SKM-1 treated with dmso at 0.1 percent for 144 hours (cell line): ENCODE results near the gene TRIM15.
"Not testable (repeated sequence)": the region's sequence is repeated elsewhere in the genome, so short reads cannot be mapped to it uniquely, and the experiment has no call there.

Experiments
- DNase-seq: peaks from one replicate; lab custom pipeline; 2025; ENCODE audit not compliant: unreplicated experiment; lab: John Stamatoyannopoulos, UW

The TRIM15 gene

DNA sequence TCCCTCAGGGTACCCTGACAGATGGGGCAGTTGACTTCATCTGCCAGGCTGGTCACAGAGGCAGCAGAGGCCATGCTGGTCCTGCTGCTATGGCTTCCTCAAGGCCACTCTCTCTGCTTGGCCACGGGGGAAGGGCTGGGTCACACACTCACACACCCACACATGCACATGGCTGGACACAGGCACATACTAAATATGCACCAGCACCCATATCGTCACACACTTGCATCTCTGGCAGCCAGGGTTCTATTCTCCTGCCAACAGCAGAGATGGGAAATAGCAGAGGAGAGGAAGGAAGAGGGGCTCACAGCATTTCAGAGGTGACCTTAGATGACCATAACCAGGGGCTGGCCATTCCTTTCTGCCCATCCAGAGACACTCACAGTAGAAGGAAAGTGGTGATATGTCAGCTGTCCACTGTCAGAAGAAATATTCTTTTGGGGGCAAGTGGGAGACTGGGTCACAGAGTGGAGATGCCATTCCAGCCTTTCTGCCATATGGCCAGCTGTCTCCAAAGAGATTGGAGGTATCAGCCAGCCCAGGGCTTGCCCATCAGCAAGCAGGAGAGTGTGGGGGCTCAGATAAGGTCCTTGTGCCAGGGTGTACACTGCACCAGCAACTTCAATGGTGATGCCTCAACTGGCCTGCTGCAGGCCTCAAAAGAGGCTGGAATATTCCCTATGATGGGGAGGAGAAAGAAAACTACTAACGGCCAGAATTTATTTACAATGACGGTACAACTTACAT is 2.4 kb upstream of the TRIM15 start, which contains the start of gene TRIM10:
Gene TRIM10 (minus strand): TSS at position 427 of the 747 bp plus-strand sequence. CDS start 353 bp downstream, at position 74.
- DNase-seq, result no peak

DNA sequence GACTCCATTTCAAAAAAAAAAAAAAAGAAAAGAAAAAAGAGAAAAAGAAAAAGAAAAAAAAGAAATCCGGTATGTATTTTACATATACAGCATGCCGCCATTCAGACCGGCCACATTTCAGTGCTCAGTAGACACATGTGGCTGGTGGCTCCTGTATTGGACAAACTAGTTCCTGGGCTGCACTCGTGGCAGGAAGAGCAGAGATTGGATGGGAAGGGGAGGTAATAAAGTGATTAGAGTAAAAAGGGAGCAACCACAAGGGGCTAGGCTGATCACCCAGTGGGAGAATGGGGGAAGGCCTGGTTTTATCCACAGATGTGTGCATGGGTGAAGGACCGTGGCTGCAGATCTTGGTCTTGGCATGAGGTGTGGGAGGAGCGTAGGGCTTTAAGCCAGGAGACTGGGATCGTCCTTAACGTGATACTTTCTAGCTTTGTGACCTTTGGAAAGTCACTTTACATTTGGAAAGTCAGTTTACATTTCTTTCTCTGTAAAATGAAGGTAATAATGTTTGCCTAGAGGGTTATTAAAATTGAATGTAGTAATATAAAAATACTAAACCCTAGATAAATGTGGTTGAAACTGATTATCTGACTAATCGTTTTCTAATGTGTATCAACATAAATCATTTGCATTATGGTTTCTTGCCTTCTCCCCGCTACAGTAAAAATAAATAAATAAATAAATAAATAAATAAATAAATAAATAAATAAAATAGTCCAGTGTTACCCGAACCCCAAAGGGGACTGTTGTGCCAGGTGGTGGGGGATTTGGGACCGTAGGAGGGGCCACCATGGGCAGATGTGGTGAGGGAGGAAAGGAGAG is 869 bp upstream of the TRIM15 start:
- DNase-seq, result no peak

- DNase-seq, result no peak
Observed at GRCh38 chr6:30163918-30164654, 740 bp downstream of the TRIM15 start.

- no peak for DNase-seq
Observed at GRCh38 chr6:30164714-30165113, 1.4 kb downstream of the TRIM15 start.

DNA sequence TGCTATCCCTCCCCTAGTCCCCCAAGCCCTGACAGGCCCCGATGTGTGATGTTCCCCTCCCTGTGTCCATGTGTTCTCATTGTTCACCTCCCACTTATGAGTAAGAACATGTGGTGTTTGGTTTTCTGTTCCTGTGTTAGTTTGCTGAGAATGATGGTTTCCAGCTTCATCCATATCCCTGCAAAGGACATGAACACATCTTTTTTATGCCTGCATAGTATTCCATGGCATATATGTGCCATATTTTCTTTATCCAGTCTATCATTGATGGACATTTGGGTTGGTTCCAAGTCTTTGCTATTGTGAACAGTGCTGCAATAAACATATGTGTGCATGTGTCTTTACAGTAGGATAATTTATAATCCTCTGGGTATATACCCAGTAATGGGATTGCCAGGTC is 1.9 kb downstream of the TRIM15 start:
- DNase-seq, result not testable (repeated sequence)

- no peak for DNase-seq
Observed at GRCh38 chr6:30167101-30167500, 3.8 kb downstream of the TRIM15 start.

GRCh38 chr6:30168741-30169140 is 5.4 kb downstream of the TRIM15 start:
- DNase-seq, result no peak

DNA sequence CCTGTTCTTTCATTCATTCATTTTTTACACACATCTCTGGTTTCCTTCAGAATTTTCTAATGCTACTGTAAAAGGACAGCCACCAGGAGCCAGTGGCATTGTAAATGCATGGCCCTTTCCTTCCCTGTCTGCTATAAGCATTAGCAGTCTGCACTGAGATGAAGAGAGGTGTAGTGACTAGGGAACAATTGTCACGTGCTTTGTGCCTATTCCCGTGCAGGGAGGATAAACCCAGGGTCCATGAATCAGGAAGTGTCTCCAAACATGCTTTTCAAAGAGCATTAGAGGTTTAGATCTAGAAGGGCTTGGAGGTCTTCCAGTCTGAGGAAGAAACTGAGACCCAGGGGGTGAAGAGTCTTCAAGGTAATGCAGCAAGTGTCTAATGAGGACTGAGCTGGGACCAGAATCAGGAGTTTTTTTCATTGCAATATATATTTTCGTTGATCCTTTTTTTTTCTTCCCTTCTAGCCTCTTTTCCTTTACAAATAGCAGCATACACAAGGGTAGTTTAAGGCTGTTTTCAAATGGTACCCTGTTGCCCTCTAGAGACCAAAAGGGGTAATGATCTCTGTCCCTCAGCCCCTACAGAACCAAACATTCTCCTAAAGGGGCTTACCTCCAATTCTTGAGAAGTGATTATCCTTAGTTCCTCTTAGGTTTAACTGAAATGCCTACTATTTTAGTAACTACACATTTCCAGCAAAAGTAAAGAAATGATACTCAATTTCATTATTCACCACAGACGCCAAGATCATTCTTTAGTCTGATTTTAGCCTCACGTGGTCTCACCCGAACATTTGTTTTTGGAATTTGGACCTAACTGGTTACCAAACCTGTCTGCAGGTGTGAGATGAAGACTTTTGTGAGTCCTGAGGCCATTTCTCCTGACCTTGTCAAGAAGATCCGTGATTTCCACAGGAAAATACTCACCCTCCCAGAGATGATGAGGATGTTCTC is 6.6 kb downstream of the TRIM15 start:
- peak; percentile 46 for DNase-seq

- DNase-seq, result no peak
Observed at GRCh38 chr6:30171677-30172471, 8.5 kb downstream of the TRIM15 start.

GRCh38 chr6:30172681-30173080 is 9.3 kb downstream of the TRIM15 start:
- DNase-seq, result no peak

DNA sequence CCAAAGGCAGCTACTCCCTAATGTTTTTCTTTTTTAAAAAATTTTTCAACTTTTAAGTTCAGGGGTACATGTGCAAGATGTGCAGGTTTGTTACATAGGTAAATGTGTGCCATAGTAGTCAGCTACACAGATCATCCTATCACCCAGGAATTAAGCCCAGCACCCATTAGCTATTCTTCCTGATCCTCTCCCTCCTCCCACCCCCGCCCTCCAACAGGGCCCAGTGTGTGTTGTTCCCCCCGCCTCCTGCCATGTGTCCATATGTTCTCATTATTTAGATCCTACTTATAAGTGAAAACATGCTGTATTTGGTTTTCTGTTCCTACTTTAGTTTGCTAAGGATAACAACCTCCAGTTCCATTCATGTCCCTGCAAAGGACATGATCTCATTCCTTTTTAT is 12.4 kb downstream of the TRIM15 start:
- DNase-seq, result no peak

DNA sequence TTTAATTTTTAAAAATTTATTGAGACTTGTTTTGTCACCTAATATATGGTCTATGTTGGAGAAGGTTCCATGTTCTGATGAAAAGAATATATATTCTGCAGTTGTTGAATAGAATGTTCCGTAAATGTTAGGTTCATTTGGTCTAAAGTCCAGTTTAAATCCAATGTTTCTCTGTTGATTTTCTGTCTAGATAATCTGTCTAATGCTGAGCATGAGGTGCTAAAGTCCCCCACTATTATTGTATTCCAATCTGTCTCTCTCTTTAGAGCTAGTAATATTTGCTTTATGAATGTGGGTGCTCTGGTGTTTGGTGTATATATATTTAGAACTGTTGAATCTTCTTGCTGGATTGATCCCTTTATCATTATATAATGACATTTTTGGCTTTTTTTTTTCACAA is 15.5 kb downstream of the TRIM15 start:
- DNase-seq, result no peak

DNA sequence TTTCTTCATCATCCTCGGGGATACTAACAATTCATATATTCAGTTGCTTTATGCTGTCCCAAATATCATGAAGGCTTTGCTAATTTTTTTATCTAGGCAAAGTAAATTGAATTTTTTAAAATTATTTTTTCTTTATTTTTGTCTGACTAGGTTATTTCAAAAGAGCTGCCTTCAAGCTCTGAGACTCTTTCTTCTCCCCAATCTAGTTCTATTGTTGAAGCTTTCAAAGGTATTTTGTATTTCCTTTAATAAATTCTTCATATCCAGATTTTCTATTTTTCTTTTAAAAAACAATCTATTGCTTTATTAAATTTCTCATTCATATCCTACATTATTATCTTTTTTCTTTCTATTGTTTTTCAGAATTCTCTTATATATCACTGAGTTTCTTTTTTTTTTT is 16.8 kb downstream of the TRIM15 start:
- no peak for DNase-seq

DNA sequence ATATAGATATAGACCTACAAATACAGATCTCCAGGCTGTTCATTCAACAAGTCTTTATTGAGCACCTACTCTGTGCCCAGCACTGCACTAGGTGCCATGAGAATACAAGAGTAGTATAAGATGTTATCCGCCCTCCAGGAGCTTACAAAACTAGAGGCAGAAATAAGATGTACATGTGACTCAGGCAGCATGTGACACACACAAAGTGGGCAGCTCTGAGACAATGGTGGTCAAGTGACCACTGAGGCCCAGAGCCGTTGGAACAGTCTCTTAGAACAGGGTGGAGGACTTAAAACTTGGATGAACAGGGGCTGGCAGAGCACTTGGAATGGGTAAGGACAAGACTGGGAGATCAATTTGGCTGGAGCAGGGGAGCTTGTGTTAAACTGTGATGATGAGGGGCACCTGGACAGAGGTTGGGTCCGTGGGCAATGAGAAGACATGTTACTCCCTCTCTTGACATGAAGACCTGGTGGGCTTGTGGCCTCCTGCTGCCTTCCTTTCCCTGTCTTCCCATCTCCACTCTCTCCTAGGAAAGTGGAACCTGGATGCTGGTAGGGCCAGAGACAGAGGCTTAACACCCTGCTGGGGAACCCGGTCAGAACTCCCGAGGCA is 21.2 kb downstream of the TRIM15 start:
- no peak for DNase-seq

DNA sequence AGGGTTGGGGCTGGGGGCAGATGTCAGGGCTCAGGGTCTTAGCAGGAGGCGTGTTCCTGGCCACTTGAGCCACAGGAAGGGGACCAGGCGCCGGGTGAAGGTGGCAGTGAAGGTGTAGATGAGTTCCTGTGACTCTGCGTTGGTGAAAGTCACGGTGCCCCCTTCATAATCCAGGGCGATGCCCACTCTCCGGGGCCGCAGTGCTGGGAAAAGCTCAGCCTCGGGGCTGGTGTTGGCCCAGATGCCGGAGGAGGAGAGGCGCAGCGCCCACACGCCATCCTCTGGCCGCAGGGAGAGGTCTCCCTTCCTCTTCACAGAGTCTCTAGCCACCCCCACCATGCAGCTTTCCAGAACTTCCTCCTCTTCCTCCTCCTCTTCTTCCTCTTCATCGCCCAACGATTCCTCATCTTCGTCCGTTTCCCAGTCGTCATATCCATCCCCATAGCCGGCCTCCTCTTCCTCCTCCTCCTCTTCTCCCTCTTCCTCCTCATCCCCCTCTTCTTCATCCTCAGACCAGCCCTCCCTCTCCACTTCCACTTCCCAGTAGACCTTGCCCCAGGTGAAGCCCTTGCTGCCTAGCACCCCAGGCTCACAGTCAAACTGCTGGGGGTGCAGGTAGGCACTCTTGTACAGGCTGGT is 22.6 kb downstream of the TRIM15 start:
- no peak for DNase-seq

DNA sequence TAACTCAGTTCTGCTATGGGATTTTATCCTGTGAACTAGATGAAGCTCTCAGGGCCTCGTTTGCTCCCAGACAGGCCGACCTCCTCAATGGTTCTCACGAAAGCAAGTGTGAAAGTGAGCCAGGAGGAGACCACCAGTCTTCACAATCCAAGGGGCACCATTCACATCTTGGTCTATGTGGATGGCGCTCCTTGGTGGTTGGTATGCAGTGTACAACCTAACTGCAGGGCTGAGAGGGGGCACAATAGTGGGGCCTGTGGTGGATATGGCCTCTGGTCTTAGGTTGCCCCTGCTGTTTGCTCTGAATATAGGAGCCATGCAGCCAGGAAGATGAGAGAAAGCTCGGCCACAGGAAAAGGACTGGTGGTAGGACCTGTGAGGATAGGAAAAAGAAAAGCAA is 25.2 kb downstream of the TRIM15 start:
- no peak for DNase-seq

DNA sequence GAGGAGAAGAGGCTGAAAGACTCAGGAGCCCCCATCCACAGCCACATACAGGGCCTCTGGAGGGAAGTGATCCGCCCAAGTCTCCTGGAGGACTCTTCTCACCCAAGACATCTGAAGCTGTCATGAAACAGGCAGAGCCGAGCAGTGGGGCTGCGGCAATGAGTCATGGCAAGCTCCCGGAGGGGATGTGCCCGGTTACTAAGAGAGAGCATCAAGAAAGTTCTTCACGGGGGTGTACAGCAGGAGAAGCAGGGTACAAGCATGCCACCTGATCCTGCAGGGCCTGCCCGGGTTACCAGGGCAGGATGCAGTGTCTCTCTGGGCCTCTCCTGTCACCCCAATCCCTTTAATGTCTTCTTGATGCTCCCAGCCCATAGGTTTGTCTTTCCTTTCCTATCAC is 28.7 kb downstream of the TRIM15 start:
- no peak for DNase-seq

DNA sequence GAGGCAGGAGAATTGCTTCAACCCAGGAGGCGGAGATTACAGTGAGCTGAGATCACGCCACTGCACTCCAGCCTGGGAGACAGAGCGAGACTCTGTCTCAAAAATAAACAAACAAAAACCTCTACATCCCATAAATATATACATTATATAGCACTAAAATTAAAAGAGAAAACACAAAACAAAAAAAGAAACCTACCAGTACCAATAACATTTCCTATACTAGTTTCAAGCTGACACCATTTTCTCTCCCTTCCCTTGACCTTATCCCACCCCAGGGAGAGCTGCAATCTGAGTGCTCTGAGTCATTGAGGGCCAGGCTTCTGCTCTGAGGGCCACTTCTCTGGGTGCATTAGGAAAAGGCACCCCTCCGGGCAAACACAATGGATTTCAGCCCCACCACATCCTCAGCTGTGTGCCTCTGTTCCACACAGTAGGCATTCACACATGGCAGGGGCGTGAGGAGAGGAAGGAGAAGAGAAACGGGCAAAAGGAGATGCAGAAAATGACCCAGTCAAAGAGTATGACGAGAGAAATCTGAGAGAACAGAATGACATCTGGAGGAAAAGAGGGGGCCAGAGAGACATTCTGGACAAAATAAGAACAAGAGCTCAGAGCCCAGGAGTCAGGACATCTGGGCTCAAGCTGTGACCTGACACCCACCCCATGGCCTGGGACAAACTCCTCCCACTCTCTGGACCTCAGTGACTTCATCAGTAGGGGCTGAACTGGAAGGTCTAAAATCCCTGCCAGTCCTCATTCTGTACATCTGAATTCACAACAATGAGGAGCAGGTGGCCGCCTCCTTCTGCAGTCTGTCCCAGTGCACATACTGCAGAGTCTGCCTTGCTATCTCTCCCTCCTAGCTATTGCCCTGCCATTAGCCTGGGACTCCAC is 31.7 kb downstream of the TRIM15 start:
- no peak for DNase-seq
